LNCaP clone FGC (cell line): Measurements from ENCODE around the gene TCHP.

Experiments
- DNase-seq: peaks from one replicate; pipeline ENCODE4 v3.0.0-alpha.2; 2011; ENCODE audit warnings: low read depth
- H3K4me3 ChIP-seq: 2 replicates; pipeline ENCODE4 v1.5.1; 2011; ENCODE audit warnings: mild to moderate bottlenecking, low read depth, low read length, control low read depth
- TF ChIP-seq, protein P1 (sequence below): IDR thresholded peaks from 2 replicates; pipeline ENCODE4 v1.5.1; 2012; ENCODE audit warnings: mild to moderate bottlenecking; ENCODE audit not compliant: control insufficient read depth, insufficient read depth; ENCODE audit errors: extremely low read depth

TCHP gene

DNA sequence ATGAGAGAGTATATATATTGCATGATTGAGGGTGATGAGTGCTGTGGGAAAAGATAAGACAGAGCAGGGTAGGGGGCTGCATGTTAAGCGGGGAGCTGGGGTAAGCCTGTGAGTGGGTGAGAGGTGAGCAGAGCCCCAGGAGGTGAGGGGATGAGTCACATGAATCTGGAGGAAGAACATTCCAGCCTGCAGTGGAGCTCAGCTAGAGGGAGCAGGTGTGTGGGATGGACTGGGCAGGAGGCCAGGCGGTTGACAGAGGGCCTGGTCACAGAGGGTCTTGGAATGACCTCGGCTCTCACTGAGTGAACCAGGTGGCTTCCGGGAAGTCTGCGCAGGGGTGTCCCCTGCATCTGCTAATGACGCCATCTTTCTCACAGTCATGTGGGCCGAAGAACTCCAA lies 51.7 kb downstream of the TCHP start:
- DNase-seq = no peak
- TF ChIP-seq, protein P1, sequence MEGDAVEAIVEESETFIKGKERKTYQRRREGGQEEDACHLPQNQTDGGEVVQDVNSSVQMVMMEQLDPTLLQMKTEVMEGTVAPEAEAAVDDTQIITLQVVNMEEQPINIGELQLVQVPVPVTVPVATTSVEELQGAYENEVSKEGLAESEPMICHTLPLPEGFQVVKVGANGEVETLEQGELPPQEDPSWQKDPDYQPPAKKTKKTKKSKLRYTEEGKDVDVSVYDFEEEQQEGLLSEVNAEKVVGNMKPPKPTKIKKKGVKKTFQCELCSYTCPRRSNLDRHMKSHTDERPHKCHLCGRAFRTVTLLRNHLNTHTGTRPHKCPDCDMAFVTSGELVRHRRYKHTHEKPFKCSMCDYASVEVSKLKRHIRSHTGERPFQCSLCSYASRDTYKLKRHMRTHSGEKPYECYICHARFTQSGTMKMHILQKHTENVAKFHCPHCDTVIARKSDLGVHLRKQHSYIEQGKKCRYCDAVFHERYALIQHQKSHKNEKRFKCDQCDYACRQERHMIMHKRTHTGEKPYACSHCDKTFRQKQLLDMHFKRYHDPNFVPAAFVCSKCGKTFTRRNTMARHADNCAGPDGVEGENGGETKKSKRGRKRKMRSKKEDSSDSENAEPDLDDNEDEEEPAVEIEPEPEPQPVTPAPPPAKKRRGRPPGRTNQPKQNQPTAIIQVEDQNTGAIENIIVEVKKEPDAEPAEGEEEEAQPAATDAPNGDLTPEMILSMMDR = no peak
- H3K4me3 ChIP-seq = no peak overlapping the region

DNA sequence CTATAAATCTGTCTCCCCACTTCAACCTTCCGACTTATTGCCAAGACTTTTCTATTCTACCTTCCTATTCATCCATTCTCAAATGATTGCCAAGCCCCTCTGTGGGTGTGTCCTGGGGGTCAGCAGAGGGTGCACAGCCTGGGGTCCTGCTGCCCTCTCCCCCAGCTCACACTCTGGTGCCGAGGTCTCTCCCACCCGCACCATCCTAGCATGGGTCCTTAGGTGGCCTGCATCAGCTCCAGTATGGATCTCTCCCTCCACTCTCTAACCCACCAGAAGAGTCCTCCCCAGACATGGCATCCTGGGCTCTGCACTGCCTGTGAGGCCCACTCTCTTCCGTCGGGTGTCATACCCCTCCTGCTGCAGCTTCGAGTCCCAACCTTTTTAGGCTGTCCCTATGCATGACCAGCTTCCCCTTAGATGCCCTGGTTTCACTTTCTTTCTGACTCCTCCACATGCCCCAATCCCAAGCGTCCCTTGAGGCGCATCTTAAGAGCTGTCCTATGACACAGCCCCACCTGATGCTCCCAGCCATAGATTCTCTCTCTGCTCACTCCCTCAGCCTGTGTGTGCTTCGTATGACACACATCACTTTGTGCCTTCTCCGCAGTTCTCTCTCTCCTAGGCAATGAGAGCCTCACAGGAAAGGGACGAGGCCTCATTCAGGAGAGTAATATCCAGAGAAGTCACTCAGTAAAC lies 52.2 kb downstream of the TCHP start:
- no peak overlapping the region for H3K4me3 ChIP-seq
- DNase-seq = no peak
- TF ChIP-seq, protein P1 = no peak

DNA sequence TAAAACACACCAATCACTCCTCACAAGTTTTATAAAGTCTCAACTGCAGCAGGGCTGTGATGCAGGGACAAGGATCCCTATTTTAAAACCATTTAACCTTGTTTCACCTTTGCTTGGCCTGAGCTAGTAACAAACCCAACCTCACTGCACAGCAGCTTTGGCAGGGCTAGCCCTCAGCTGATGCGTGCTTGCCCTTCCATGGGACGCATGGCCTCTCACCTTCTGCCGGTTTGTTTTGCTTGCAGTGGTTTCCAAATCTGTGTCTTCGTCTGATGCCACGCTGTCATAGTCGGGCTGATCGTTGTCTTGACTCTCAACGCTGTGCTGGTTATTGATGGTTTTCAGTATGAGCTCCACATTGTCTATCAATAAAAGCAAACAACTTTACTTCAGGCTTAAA lies 52.8 kb downstream of the TCHP start:
- H3K4me3 ChIP-seq = no peak overlapping the region
- DNase-seq = no peak
- TF ChIP-seq, protein P1 = no peak

DNA sequence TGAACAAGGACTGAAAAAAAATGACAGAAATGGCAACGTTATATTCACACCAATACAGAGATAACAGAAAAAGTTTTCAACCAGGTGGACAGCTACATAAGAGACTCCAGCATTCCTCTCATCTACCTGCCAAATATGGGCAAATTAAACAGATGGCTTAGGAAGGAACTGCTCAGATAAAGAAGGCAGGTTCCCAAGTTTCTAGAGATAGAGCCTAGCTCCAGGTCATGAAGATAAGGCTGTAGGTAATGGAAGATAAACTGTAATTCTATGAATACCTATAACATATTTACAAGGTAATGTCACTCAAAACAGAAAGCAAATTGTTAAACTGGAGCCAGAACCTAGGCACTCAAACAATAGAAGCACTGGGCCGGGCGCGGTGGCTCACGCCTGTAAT lies 53.6 kb downstream of the TCHP start:
- H3K4me3 ChIP-seq = no peak overlapping the region
- TF ChIP-seq, protein P1 = no peak
- DNase-seq = no peak

DNA sequence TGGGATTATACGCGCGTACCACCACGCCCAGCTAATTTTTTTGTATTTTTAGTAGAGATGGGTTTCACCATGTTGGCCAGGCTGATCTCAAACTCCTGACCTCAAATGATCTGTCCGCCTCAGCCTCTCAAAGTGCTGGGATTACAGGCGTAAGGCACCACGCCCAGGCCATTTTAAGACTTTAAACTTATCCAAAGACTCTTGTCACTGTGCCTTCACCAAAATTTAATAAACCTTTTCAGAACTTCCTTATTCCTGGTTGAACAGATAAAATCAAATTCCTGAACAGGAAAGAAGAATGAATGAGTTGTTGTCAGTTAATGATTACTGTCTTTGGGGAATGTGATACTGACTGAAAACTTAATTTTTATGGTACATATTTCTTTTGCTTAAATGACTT lies 58.3 kb downstream of the TCHP start:
- H3K4me3 ChIP-seq = no peak overlapping the region
- peak; percentile 51 for DNase-seq
- TF ChIP-seq, protein P1 = no peak

DNA sequence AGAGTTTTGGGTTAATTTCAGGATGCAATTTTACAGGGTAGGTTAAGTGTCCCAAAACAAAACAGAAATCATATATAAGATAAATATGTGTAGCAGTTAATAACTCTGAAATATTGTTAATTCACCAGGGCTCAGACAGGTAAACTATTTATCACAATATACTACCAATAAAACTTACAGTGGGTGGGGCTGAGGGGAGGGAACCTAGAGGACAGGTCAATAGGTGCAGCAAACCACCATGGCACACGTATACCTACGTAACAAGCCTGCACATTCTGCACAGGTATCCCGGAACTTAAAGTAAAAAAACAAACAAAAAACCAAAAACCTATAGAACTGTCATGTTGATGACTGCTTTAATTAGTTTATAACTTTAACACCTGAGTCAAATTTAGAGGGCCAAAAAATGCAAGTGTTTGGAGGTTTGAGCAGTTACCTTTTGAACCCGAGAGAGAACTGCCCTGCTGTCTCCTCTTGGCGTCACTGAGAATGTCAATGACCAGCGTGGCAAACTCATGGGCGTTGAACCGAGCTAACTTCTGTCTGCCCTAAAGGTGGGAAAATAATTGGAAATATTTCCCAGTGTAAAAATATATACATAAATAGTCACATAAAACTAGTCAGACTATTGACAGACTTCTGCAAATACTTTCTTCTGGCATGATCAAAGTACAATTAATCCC lies 59.5 kb downstream of the TCHP start:
- no peak overlapping the region for H3K4me3 ChIP-seq
- DNase-seq = no peak
- TF ChIP-seq, protein P1 = no peak

DNA sequence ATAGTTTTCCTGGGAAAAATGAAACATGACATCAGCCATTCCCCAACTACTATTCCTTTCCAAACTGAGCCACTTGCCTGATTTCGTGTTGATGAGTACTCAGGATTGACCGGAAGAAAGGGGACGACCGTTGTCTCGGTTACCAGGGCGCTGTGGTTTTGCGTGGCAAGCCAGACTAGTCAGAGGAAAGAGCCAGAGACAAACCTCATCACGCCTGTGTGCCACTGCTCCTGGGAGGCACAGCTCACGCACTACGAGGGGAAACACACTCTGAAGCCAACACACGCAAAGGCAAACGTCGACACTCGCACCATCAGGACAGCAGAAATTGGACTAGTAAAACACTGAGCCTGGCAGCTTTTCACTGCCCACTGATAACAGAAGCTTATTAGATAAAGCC lies 61.1 kb downstream of the TCHP start:
- peak overlapping the region; percentile 24; the same call in 1 of the 2 replicates for H3K4me3 ChIP-seq
- TF ChIP-seq, protein P1 = no peak
- no peak for DNase-seq
